Activated CD8-positive, alpha-beta memory T cell treated with anti-CD3 and anti-CD28 coated beads, Interleukin-2, amount 10 ng/mL, durations not matched to agents 7 days and 5 days (primary cell): Measurements from ENCODE around the gene MTO1. TPM values are rescaled to one million over a fixed set of nuclear protein-coding genes. Genes with fewer than 3 reads are reported as not detected.
"Not testable (repeated sequence)": the region's sequence is repeated elsewhere in the genome, so short reads cannot be mapped to it uniquely, and the experiment has no call there.

Experiments
- ATAC-seq: fragments of 150-1000 bp; cut with Tn5 transposase; one replicate; pipeline ENCODE4 v1.10.0; 2021; ENCODE audit warnings: moderate library complexity
- CTCF ChIA-PET: fragments of 350-600 bp; sonication (Branson Sonifier 250); formaldehyde crosslinking; loops from one replicate; lab custom pipeline; 2021; ENCODE audit warnings: antibody characterized with exemption; lab: Charles Lee
- DNase-seq: peaks from one replicate; pipeline ENCODE4 v3.0.0-alpha.2; 2020
- H3K27ac Mint-ChIP-seq: one replicate; pipeline ENCODE4 v1.8.0; 2021; ENCODE audit warnings: mild to moderate bottlenecking, mixed read lengths
- H3K27me3 Mint-ChIP-seq: one replicate; pipeline ENCODE4 v1.8.0; 2021; ENCODE audit warnings: mixed read lengths
- H3K36me3 Mint-ChIP-seq: one replicate; pipeline ENCODE4 v1.8.0; 2021; ENCODE audit warnings: mild to moderate bottlenecking, mixed read lengths
- H3K4me1 Mint-ChIP-seq: one replicate; pipeline ENCODE4 v1.8.0; 2021; ENCODE audit warnings: mixed read lengths
- H3K4me3 Mint-ChIP-seq: one replicate; pipeline ENCODE4 v1.8.0; 2021; ENCODE audit warnings: mild to moderate bottlenecking, moderate library complexity, mixed read lengths
- H3K9me3 Mint-ChIP-seq: one replicate; pipeline ENCODE4 v1.8.0; 2022; ENCODE audit warnings: low read depth, mixed read lengths
- total RNA-seq, 2 experiments: library from RNA; stranded (reverse); gene quantifications; one replicate each; pipeline ENCODE4 v1.2.3, GENCODE V29; 2021

The MTO1 gene
- total RNA-seq, 2 experiments from 2014 or later = 65.8 to 66.6 TPM

DNA sequence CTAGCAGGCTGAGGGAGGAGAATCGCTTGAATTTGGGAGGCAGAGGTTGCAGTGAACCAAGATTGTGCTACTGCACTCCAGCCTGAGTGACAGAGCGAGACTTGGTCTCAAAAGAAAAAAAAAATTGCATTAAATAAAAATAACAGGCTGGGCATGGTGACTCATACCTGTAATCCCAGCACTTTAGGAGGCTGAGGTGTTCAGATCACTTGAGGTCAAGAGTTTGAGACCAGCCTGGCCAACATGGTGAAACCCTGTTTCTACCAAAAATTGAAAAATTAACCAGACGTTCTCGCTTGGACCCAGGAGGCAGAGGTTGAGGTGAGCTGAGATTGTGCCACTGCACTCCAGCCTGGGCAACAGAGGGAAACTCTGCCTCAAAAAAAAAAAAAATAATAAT lies 89.6 kb downstream of the MTO1 start:
- H3K4me1 Mint-ChIP-seq, ATAC-seq, H3K4me3 Mint-ChIP-seq, H3K27ac Mint-ChIP-seq, CTCF ChIA-PET, H3K9me3 Mint-ChIP-seq, H3K36me3 Mint-ChIP-seq, H3K27me3 Mint-ChIP-seq, DNase-seq: not testable (repeated sequence)

DNA sequence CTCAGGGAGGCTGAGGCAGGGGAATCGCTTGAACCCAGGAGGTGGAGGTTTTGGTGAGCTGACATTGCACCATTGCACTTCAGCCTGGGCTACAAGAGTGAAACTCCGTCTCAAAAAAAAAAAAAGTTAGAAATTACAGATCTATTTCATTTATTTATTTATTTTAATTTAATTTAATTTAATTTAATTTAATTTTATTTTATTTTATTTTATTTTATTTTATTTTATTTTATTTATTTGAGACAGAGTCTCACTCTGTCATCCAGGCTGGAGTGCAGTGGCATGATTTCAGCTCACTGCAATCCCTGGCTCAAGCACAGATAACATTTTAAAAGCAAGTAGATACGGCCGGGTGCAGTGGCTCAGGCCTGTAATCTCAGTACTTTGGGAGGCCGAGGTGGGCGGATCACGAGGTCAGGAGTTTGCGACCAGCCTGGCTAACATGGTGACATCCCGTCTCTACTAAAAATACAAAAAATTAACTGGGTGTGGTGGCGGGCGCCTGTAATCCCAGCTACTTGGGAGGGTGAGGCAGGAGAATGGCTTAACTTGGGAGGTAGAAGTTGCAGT lies 93.9 kb downstream of the MTO1 start:
- DNase-seq, H3K36me3 Mint-ChIP-seq, ATAC-seq, CTCF ChIA-PET, H3K27ac Mint-ChIP-seq, H3K27me3 Mint-ChIP-seq, H3K9me3 Mint-ChIP-seq, H3K4me1 Mint-ChIP-seq, H3K4me3 Mint-ChIP-seq: not testable (repeated sequence)

DNA sequence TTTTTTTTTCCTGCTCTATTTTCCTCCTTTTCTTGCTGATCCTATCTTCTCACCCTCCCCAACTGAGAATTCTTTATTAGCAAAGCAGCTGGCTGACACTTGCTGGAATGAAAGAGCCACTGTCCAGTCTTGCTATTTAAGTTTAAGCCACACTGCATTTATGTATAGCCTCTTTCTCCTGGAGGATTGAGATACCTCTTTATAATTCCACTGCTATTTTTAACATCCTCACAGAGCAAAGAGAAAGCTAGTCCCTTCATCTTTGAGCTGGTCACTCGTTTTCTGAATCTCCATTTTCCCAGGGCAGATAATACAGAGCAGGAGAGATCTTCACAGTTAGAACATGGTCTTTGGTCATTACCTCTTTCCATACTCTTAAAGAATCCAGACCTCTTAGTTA lies 95.3 kb downstream of the MTO1 start:
- no peak for ATAC-seq
- DNase-seq = no peak
- H3K36me3 Mint-ChIP-seq = no peaks in the 10 kb centered on the region
- no peaks in the 10 kb centered on the region for H3K9me3 Mint-ChIP-seq
- no peak overlapping the region for H3K4me3 Mint-ChIP-seq
- H3K27me3 Mint-ChIP-seq = no peaks in the 10 kb centered on the region
- peaks cover 12% of the 10 kb centered on the region for H3K4me1 Mint-ChIP-seq
- no peak overlapping the region for H3K27ac Mint-ChIP-seq
- CTCF ChIA-PET = no interaction called here

Other genes starting within 250 kb of the MTO1 start
- under 1 TPM in 1 of 2 experiments, not detected in 1; 0.67 TPM for gene KHDC1L, start 236.2 kb upstream of the MTO1 start, total RNA-seq
- gene KHDC1, start 198.5 kb upstream of the MTO1 start, total RNA-seq = 10 to 100 TPM in 1 of 2 experiments, 1 to 10 TPM in 1; 9.2 to 12.5 TPM
- gene DPPA5, start 107.5 kb upstream of the MTO1 start, total RNA-seq = not detected
- gene KHDC3L, start 99.1 kb upstream of the MTO1 start, total RNA-seq = not detected
- 1 to 10 TPM in 1 of 2 experiments, under 1 TPM in 1; 0.40 to 1.1 TPM for gene OOEP, start 91.8 kb upstream of the MTO1 start, total RNA-seq
- gene DDX43, start 66.9 kb upstream of the MTO1 start, total RNA-seq = 1 to 10 TPM in 1 of 2 experiments, under 1 TPM in 1; 0.77 to 1.3 TPM
- 10 to 100 TPM; 54.3 to 58.9 TPM for gene CGAS, start 9.4 kb upstream of the MTO1 start, total RNA-seq
- gene EEF1A1, start 59.3 kb downstream of the MTO1 start, total RNA-seq = 1,000 to 10,000 TPM; 5,026 to 6,984 TPM
- gene SLC17A5, start 192.3 kb downstream of the MTO1 start, total RNA-seq = 1 to 10 TPM; 3.9 to 5.6 TPM
- 10 to 100 TPM in 1 of 2 experiments, 1 to 10 TPM in 1; 1.7 to 11.2 TPM for gene CD109, start 234.5 kb downstream of the MTO1 start, total RNA-seq